Measurements from ENCODE around the gene MAPKAP1.

Gene MAPKAP1

GRCh38 chr9:125435776-125436612 is 271.0 kb downstream of the MAPKAP1 start:
- no peak for DNase-seq (ENCODE audit: extremely low spot score)
- ChIA-PET POLR2A (no interaction called here), CTCF (no interaction called here)
- TF ChIP-seq FOXA1 (IDR thresholded peaks at IDR 0.05) (no peak), TARDBP (IDR thresholded peaks at IDR 0.05) (no peak), LEF1 (IDR thresholded peaks at IDR 0.05; ENCODE audit: borderline replicate concordance) (no peak), ELF4 (IDR thresholded peaks at IDR 0.05) (no peak), ARNT (IDR thresholded peaks at IDR 0.05) (no peak)
- TF ChIP-seq, protein P1, sequence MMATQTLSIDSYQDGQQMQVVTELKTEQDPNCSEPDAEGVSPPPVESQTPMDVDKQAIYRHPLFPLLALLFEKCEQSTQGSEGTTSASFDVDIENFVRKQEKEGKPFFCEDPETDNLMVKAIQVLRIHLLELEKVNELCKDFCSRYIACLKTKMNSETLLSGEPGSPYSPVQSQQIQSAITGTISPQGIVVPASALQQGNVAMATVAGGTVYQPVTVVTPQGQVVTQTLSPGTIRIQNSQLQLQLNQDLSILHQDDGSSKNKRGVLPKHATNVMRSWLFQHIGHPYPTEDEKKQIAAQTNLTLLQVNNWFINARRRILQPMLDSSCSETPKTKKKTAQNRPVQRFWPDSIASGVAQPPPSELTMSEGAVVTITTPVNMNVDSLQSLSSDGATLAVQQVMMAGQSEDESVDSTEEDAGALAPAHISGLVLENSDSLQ (IDR thresholded peaks at IDR 0.05) = no peak

- POLR2A ChIA-PET = no interaction called here
- no peak for DNase-seq (ENCODE audit: extremely low spot score)
- CTCF ChIA-PET = no interaction called here
- TF ChIP-seq FOXM1 (IDR thresholded peaks at IDR 0.05; ENCODE audit: borderline replicate concordance) = no peak
Measured at GRCh38 chr9:125434986-125435775, 271.8 kb downstream of the MAPKAP1 start.

DNA sequence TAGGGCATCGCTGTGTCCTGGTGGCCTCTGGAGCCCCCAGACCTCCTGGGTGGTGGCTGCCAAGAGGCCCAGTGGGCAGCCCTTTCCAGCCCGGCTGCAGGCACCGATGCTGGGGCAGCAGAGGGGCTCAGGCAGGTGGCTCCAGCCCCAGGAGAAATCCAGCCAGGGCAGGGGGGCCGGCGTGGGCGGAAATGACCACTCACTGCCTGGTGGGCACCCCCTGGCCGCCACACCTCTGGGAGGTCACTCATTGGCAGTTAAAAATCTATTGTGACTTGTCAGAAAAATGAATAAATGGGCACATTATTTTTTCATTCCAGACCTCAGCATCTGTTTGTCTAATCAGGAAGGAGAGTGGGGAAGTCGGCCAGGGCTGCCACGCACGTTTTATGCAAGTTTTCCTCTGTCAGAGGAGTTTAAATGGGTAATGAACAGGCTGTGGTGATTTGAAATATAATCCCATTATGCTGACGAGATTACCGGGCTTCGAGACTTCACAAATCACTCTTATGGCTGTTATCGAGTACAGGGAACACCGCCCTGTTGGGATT is 273.5 kb downstream of the MAPKAP1 start:
- no peak for DNase-seq (ENCODE audit: extremely low spot score)
- ChIA-PET POLR2A (no interaction called here), CTCF (no interaction called here)
- TF ChIP-seq FOXA1 (IDR thresholded peaks at IDR 0.05) (no peak), ARNT (IDR thresholded peaks at IDR 0.05) (no peak), L3MBTL2 (conservative IDR thresholded peaks at IDR 0.05) (no peak), BHLHE40 (IDR thresholded peaks at IDR 0.05; ENCODE audit: borderline replicate concordance) (no peak), ZNF384 (IDR thresholded peaks at IDR 0.05) (no peak), ELF4 (IDR thresholded peaks at IDR 0.05) (no peak), HDGF (IDR thresholded peaks at IDR 0.05; ENCODE audit: borderline replicate concordance) (no peak), NFRKB (IDR thresholded peaks at IDR 0.05) (no peak), LEF1 (IDR thresholded peaks at IDR 0.05; ENCODE audit: borderline replicate concordance) (no peak), SUZ12 (IDR thresholded peaks at IDR 0.05) (no peak), FOXM1 (IDR thresholded peaks at IDR 0.05; ENCODE audit: borderline replicate concordance) (no peak), TARDBP (IDR thresholded peaks at IDR 0.05) (no peak), CTBP1 (IDR thresholded peaks at IDR 0.05; ENCODE audit: borderline replicate concordance) (no peak), SP1 (IDR thresholded peaks at IDR 0.05) (no peak), FOXK2 (IDR thresholded peaks at IDR 0.05) (no peak)

- CTCF ChIA-PET = no interaction called here
- DNase-seq (ENCODE audit: extremely low spot score) = no peak
- no peak for TF ChIP-seq SP1 (IDR thresholded peaks at IDR 0.05)
- no peak for TF ChIP-seq CTBP1 (IDR thresholded peaks at IDR 0.05; ENCODE audit: borderline replicate concordance)
- no peak for TF ChIP-seq HDGF (IDR thresholded peaks at IDR 0.05; ENCODE audit: borderline replicate concordance)
- no peak for TF ChIP-seq LEF1 (IDR thresholded peaks at IDR 0.05; ENCODE audit: borderline replicate concordance)
- no peak for TF ChIP-seq ELF4 (IDR thresholded peaks at IDR 0.05)
- TF ChIP-seq BHLHE40 (IDR thresholded peaks at IDR 0.05; ENCODE audit: borderline replicate concordance) = no peak
- TF ChIP-seq FOXM1 (IDR thresholded peaks at IDR 0.05; ENCODE audit: borderline replicate concordance) = no peak
- TF ChIP-seq ZNF384 (IDR thresholded peaks at IDR 0.05) = no peak
- TF ChIP-seq L3MBTL2 (conservative IDR thresholded peaks at IDR 0.05) = no peak
- no peak for TF ChIP-seq ARNT (IDR thresholded peaks at IDR 0.05)
- TF ChIP-seq FOXK2 (IDR thresholded peaks at IDR 0.05) = no peak
- TF ChIP-seq NFRKB (IDR thresholded peaks at IDR 0.05) = no peak
- POLR2A ChIA-PET = no interaction called here
Measured at GRCh38 chr9:125432715-125433385, 274.2 kb downstream of the MAPKAP1 start.

DNA sequence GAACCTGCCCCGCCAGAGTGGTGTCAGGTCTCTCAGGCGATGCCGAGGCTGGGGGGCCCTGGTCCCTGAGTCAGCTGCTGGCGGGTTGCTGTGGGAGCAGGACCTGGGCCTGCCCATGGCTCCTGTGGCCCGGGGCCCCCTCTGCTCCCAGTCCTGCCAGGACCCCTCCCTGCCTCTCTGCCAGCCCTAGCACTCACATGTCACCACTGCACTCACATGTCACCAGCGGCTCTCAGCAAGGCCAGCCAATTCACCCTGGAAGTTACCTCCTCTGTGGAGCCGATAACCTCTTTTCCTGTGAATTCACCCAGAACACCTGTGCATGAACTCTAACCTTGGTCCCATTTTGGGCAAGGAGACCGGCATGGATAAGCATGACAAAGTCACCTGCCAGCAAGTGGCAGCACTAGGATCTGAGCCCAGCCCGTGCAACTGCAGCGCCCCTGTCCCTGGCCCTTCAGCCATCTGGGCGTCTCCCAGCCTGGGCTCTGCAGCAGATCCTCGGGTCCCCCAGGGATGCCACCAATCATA is 275.2 kb downstream of the MAPKAP1 start:
- DNase-seq (ENCODE audit: extremely low spot score) = no peak
- ChIA-PET CTCF (no interaction called here), POLR2A (no interaction called here)
- TF ChIP-seq FOXM1 (IDR thresholded peaks at IDR 0.05; ENCODE audit: borderline replicate concordance) (no peak), NFRKB (IDR thresholded peaks at IDR 0.05) (no peak), FOXA1 (IDR thresholded peaks at IDR 0.05) (no peak), ZNF384 (IDR thresholded peaks at IDR 0.05) (no peak), BHLHE40 (IDR thresholded peaks at IDR 0.05; ENCODE audit: borderline replicate concordance) (no peak), ARNT (IDR thresholded peaks at IDR 0.05) (no peak), SUZ12 (IDR thresholded peaks at IDR 0.05) (no peak), HDGF (IDR thresholded peaks at IDR 0.05; ENCODE audit: borderline replicate concordance) (no peak)

DNA sequence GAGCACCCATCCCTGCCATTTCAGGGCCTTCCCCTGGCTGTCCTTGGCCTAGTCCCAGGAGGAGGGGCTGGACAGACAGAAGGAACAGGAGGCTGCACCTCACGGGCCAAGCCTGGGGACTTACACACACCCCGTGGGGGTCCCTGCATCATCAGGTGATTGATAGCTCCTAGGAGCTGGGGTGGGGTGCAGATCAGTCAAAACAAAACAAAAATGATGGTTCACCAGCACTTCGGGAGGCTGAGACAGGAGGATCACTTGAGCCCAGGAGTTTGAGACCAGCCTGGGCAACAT is 276.0 kb downstream of the MAPKAP1 start:
- ChIA-PET CTCF (no interaction called here), POLR2A (no interaction called here)
- no peak for DNase-seq (ENCODE audit: extremely low spot score)
- TF ChIP-seq ZNF384 (IDR thresholded peaks at IDR 0.05) (no peak), L3MBTL2 (conservative IDR thresholded peaks at IDR 0.05) (no peak), LEF1 (IDR thresholded peaks at IDR 0.05; ENCODE audit: borderline replicate concordance) (no peak), SUZ12 (IDR thresholded peaks at IDR 0.05) (no peak), ARNT (IDR thresholded peaks at IDR 0.05) (no peak), SP1 (IDR thresholded peaks at IDR 0.05) (no peak), FOXA1 (IDR thresholded peaks at IDR 0.05) (no peak), BHLHE40 (IDR thresholded peaks at IDR 0.05; ENCODE audit: borderline replicate concordance) (no peak), HDGF (IDR thresholded peaks at IDR 0.05; ENCODE audit: borderline replicate concordance) (no peak), FOXK2 (IDR thresholded peaks at IDR 0.05) (no peak)
- TF ChIP-seq, protein P1 (IDR thresholded peaks at IDR 0.05) = no peak

All from HEK293T (cell line).